Hepatocyte (in vitro differentiated cells): Measurements from ENCODE around the gene ARMC5. TPM values are rescaled to one million over a fixed set of nuclear protein-coding genes. Genes with fewer than 3 reads are reported as not detected.

Experiments
- DNase-seq: peaks from one replicate; pipeline ENCODE4 v3.0.0-alpha.2; 2016; ENCODE audit warnings: low spot score
- H2AFZ ChIP-seq: fragments of 200-600 bp; sonication (generic); 2 replicates; pipeline ENCODE4 v1.6.0; 2016; ENCODE audit warnings: antibody characterized with exemption, mild to moderate bottlenecking
- H3K27ac ChIP-seq: fragments of 200-600 bp; sonication (generic); 2 replicates; pipeline ENCODE4 v1.5.1; 2016; ENCODE audit warnings: mild to moderate bottlenecking
- H3K27me3 ChIP-seq: fragments of 200-600 bp; sonication (generic); 2 replicates; pipeline ENCODE4 v1.6.1; 2016
- H3K36me3 ChIP-seq: fragments of 200-600 bp; sonication (generic); replicated peaks from 2 replicates; pipeline ENCODE4 v1.5.1; 2016; ENCODE audit warnings: low read depth; ENCODE audit not compliant: insufficient read depth
- H3K4me1 ChIP-seq: fragments of 200-600 bp; sonication (generic); 2 replicates; pipeline ENCODE4 v1.5.1; 2016; ENCODE audit warnings: mild to moderate bottlenecking, moderate library complexity; ENCODE audit not compliant: insufficient read depth
- H3K4me2 ChIP-seq: fragments of 200-600 bp; sonication (generic); 2 replicates; pipeline ENCODE4 v1.6.0; 2016
- H3K4me3 ChIP-seq: fragments of 200-600 bp; sonication (generic); 2 replicates; pipeline ENCODE4 v1.5.1; 2016; ENCODE audit warnings: mild to moderate bottlenecking
- H3K79me2 ChIP-seq: fragments of 200-600 bp; sonication (generic); 2 replicates; pipeline ENCODE4 v1.6.0; 2017; ENCODE audit warnings: mild to moderate bottlenecking
- H3K9me2 ChIP-seq: fragments of 200-600 bp; sonication (generic); replicated peaks from 2 replicates; pipeline ENCODE4 v1.6.0; 2017; ENCODE audit warnings: mild to moderate bottlenecking; ENCODE audit not compliant: insufficient read depth
- H3K9me3 ChIP-seq: fragments of 200-600 bp; sonication (generic); 2 replicates; pipeline ENCODE4 v1.5.1; 2016; ENCODE audit warnings: low read depth, mild to moderate bottlenecking
- H4K20me1 ChIP-seq: fragments of 200-600 bp; sonication (generic); 2 replicates; pipeline ENCODE4 v1.6.0; 2016; ENCODE audit warnings: mild to moderate bottlenecking; ENCODE audit not compliant: insufficient read depth, poor library complexity, severe bottlenecking
- CTCF ChIP-seq: fragments of 200-600 bp; sonication (generic); IDR thresholded peaks from 2 replicates; pipeline ENCODE4 v1.5.1; 2016; ENCODE audit warnings: antibody characterized with exemption, mild to moderate bottlenecking; ENCODE audit not compliant: poor library complexity
- EZH2 ChIP-seq: fragments of 200-600 bp; sonication (generic); IDR thresholded peaks from 2 replicates; pipeline ENCODE4 v1.6.1; 2016; ENCODE audit warnings: antibody characterized with exemption, mild to moderate bottlenecking, borderline replicate concordance
- EZH2phosphoT487 ChIP-seq: fragments of 200-600 bp; sonication (generic); IDR thresholded peaks from one replicate; pipeline ENCODE4 v1.6.1; 2018; ENCODE audit warnings: antibody characterized with exemption, mild to moderate bottlenecking, low read depth, moderate library complexity; ENCODE audit not compliant: unreplicated experiment, severe bottlenecking
- WGBS: methylation state at CpG from one replicate; pipeline ENCODE4 v1.1.6; 2016; ENCODE audit warnings: low lambda C conversion rate; ENCODE audit errors: missing lambda C conversion rate; 5-methylcytosine and 5-hydroxymethylcytosine counted together
- polyA plus RNA-seq: library from polyadenylated mRNA; unstranded; fragments of >200 nt; fragmentation: Nextera tagmentation; extraction: Ambion mirVana; gene quantifications from 2 replicates; pipeline ENCODE4 v1.2.1, GENCODE V29; 2016
- total RNA-seq: library from RNA; depleted of rRNA; stranded (reverse); fragments of >200 nt; gene quantifications from 2 replicates; pipeline ENCODE4 v1.2.3, GENCODE V29; 2014

Gene ARMC5
- total and polyA plus RNA-seq, 2 experiments from 2014 or later, result 12.2 to 19.4 TPM

- Histone ChIP-seq H3K36me3 (no peaks in the 10 kb centered on the region), H3K27me3 (no peaks in the 10 kb centered on the region), H3K4me2 (peak overlapping the region; percentile 94), H3K27ac (peak overlapping the region; percentile 77), H3K9me2 (no peaks in the 10 kb centered on the region), H3K4me1 (peaks cover 16% of the 10 kb centered on the region), H2AFZ (peak overlapping the region; percentile 29), H3K4me3 (no peak overlapping the region), H3K9me3 (no peaks in the 10 kb centered on the region), H4K20me1 (no peaks in the 10 kb centered on the region), H3K79me2 (no peaks in the 10 kb centered on the region)
- 72% methylated on average over 10 of the region's 26 CpGs for WGBS
- DNase-seq, result no peak
- TF ChIP-seq EZH2 (no peak), CTCF (no peak), EZH2phosphoT487 (no peak)
Observed at GRCh38 chr16:31475946-31476302, 16.6 kb downstream of the ARMC5 start.

- Histone ChIP-seq H3K27me3 (no peaks in the 10 kb centered on the region), H4K20me1 (no peaks in the 10 kb centered on the region), H3K4me2 (peak overlapping the region; percentile 94), H3K27ac (peak overlapping the region; percentile 95), H2AFZ (peak overlapping the region; percentile 50), H3K9me3 (no peaks in the 10 kb centered on the region), H3K36me3 (no peaks in the 10 kb centered on the region), H3K4me3 (no peak overlapping the region), H3K79me2 (no peaks in the 10 kb centered on the region), H3K4me1 (peaks cover 10% of the 10 kb centered on the region), H3K9me2 (no peaks in the 10 kb centered on the region)
- WGBS, result 18% methylated on average over 54 of the region's 68 CpGs
- TF ChIP-seq CTCF (no peak), EZH2phosphoT487 (no peak), EZH2 (no peak)
- peak; percentile 86 for DNase-seq
Observed at GRCh38 chr16:31476303-31477219, 17.3 kb downstream of the ARMC5 start.

GRCh38 chr16:31477220-31478216, 18.2 kb downstream of the ARMC5 start:
- H3K4me1 ChIP-seq, result peaks cover 9% of the 10 kb centered on the region
- peak overlapping the region; percentile 95 for H3K27ac ChIP-seq
- no peaks in the 10 kb centered on the region for H3K9me2 ChIP-seq
- H3K27me3 ChIP-seq, result no peaks in the 10 kb centered on the region
- H3K9me3 ChIP-seq, result no peaks in the 10 kb centered on the region
- 28% methylated on average over 58 of the region's 67 CpGs for WGBS
- H3K4me3 ChIP-seq, result no peak overlapping the region
- H3K79me2 ChIP-seq, result no peaks in the 10 kb centered on the region
- DNase-seq, result peak; percentile 85
- peak overlapping the region; percentile 50 for H2AFZ ChIP-seq
- H3K4me2 ChIP-seq, result peak overlapping the region; percentile 94
- H4K20me1 ChIP-seq, result no peaks in the 10 kb centered on the region
- H3K36me3 ChIP-seq, result no peaks in the 10 kb centered on the region
- peak; percentile 19 for TF ChIP-seq CTCF
- TF ChIP-seq EZH2, result no peak
- TF ChIP-seq EZH2phosphoT487, result no peak
